ENCODE data around the gene THRB. TPM values are rescaled to one million over a fixed set of nuclear protein-coding genes. Genes with fewer than 3 reads are reported as not detected.

THRB gene
- total RNA-seq, 1 donor from 2014 or later = 22.8 TPM

- Histone ChIP-seq H3K27me3 (no peaks in the 10 kb centered on the region), H3K9me3 (no peaks in the 10 kb centered on the region), H3K36me3 (no peaks in the 10 kb centered on the region), H3K4me1 (no peaks in the 10 kb centered on the region), H3K27ac (no peak overlapping the region), H3K4me3 (no peak overlapping the region)
- DNase-seq (ENCODE audit: extremely low spot score in 2 of 2) = no peak
- intact Hi-C loops (cut with DNase I) = no loop called here
- no peak for TF ChIP-seq POLR2A (IDR thresholded peaks at IDR 0.05)
- TF ChIP-seq CTCF (IDR thresholded peaks at IDR 0.05) = no peak
- TF ChIP-seq POLR2AphosphoS5 (IDR thresholded peaks at IDR 0.05; ENCODE audit: insufficient read depth in 1 of 2, low read depth in 1 of 2) = no peak
Observed at GRCh38 chr3:24198728-24199127, 295.9 kb downstream of the THRB start.

GRCh38 chr3:24197809-24198208 lies 296.8 kb downstream of the THRB start:
- no peaks in the 10 kb centered on the region for H3K9me3 ChIP-seq
- DNase-seq (ENCODE audit: extremely low spot score in 2 of 2) = no peak
- intact Hi-C loops (cut with DNase I) = no loop called here
- no peaks in the 10 kb centered on the region for H3K27me3 ChIP-seq
- H3K4me3 ChIP-seq = no peak overlapping the region
- no peaks in the 10 kb centered on the region for H3K4me1 ChIP-seq
- no peaks in the 10 kb centered on the region for H3K36me3 ChIP-seq
- TF ChIP-seq POLR2A (IDR thresholded peaks at IDR 0.05) (no peak), CTCF (IDR thresholded peaks at IDR 0.05) (no peak), POLR2AphosphoS5 (IDR thresholded peaks at IDR 0.05; ENCODE audit: insufficient read depth in 1 of 2, low read depth in 1 of 2) (no peak)
- H3K27ac ChIP-seq = no peak overlapping the region

GRCh38 chr3:24196526-24196925 lies 298.1 kb downstream of the THRB start:
- no peaks in the 10 kb centered on the region for H3K4me1 ChIP-seq
- no peaks in the 10 kb centered on the region for H3K27me3 ChIP-seq
- H3K27ac ChIP-seq = no peak overlapping the region
- TF ChIP-seq POLR2AphosphoS5 (IDR thresholded peaks at IDR 0.05; ENCODE audit: insufficient read depth in 1 of 2, low read depth in 1 of 2) = no peak
- no peak for TF ChIP-seq CTCF (IDR thresholded peaks at IDR 0.05)
- TF ChIP-seq POLR2A (IDR thresholded peaks at IDR 0.05) = no peak
- no peak overlapping the region for H3K4me3 ChIP-seq
- H3K36me3 ChIP-seq = no peaks in the 10 kb centered on the region
- no peaks in the 10 kb centered on the region for H3K9me3 ChIP-seq
- DNase-seq (ENCODE audit: extremely low spot score in 2 of 2) = no peak
- intact Hi-C loops (cut with DNase I) = no loop called here

- Histone ChIP-seq H3K27me3 (no peaks in the 10 kb centered on the region), H3K4me1 (no peaks in the 10 kb centered on the region), H3K9me3 (no peaks in the 10 kb centered on the region), H3K36me3 (no peaks in the 10 kb centered on the region), H3K4me3 (no peak overlapping the region), H3K27ac (no peak overlapping the region)
- intact Hi-C loops (cut with DNase I) = no loop called here
- no peak for TF ChIP-seq POLR2A (IDR thresholded peaks at IDR 0.05)
- no peak for TF ChIP-seq CTCF (IDR thresholded peaks at IDR 0.05)
- TF ChIP-seq POLR2AphosphoS5 (IDR thresholded peaks at IDR 0.05; ENCODE audit: insufficient read depth in 1 of 2, low read depth in 1 of 2) = no peak
- DNase-seq (ENCODE audit: extremely low spot score in 2 of 2) = no peak
Observed at GRCh38 chr3:24195504-24196230, 299.0 kb downstream of the THRB start.

GRCh38 chr3:24192469-24193056 lies 302.1 kb downstream of the THRB start:
- H3K27me3 ChIP-seq = no peaks in the 10 kb centered on the region
- no peaks in the 10 kb centered on the region for H3K4me1 ChIP-seq
- H3K36me3 ChIP-seq = no peaks in the 10 kb centered on the region
- intact Hi-C loops (cut with DNase I) = no loop called here
- TF ChIP-seq POLR2A (IDR thresholded peaks at IDR 0.05) (no peak), POLR2AphosphoS5 (IDR thresholded peaks at IDR 0.05; ENCODE audit: insufficient read depth in 1 of 2, low read depth in 1 of 2) (no peak), CTCF (IDR thresholded peaks at IDR 0.05) (no peak)
- no peak overlapping the region for H3K4me3 ChIP-seq
- H3K9me3 ChIP-seq = no peaks in the 10 kb centered on the region
- DNase-seq (ENCODE audit: extremely low spot score in 2 of 2) = no peak
- no peak overlapping the region for H3K27ac ChIP-seq

All from vagina (tissue), 2 donors.